Measurements from ENCODE around the gene DIPK1A.
"Not testable (repeated sequence)": the region's sequence is repeated elsewhere in the genome, so short reads cannot be mapped to it uniquely, and the experiment has no call there.

Gene DIPK1A

DNA sequence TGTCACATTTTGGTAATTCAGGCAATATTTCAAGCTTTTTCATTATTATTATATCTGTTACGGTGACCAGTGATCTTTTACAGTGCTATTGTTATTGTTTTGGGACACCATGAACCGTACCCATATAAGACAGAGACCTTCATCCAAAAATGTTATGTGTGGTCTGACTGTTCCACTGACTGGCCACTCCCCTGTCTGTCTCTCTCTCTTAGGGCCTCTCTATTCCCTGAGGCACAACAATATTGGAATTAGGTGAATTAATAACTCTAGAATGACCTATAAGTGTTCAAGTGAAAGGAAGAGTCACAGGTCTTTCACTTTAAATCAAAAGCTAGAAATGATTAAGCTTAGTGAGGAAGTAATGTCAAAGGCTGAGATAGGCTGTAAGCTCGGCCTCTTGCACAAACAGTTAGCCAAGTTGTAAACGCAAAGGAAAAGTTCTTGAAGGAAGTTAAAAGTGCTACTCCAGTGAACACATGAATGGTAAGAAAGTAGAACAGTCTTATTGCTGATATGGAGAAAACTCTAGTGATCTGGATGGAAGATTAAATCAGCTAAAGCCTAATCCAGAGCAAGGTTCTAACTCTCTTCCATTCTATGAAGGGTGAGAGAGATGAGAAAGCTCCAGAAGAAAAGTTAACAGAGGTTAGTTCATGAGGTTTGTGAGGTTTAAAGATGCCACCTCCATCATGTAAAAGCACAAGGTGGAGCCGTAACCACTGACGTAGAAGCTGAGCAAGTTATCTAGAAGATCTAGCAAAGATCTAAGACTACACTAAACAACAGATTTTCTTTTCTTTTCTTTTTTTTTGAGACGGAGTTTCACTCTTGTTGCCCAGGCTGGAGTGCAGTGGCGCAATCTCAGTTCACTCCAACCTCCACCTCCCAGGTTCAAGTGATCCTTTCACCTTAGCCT lies 19.7 kb upstream of the DIPK1A start:
- no peak for DNase-seq (ENCODE audit: low spot score)

DNA sequence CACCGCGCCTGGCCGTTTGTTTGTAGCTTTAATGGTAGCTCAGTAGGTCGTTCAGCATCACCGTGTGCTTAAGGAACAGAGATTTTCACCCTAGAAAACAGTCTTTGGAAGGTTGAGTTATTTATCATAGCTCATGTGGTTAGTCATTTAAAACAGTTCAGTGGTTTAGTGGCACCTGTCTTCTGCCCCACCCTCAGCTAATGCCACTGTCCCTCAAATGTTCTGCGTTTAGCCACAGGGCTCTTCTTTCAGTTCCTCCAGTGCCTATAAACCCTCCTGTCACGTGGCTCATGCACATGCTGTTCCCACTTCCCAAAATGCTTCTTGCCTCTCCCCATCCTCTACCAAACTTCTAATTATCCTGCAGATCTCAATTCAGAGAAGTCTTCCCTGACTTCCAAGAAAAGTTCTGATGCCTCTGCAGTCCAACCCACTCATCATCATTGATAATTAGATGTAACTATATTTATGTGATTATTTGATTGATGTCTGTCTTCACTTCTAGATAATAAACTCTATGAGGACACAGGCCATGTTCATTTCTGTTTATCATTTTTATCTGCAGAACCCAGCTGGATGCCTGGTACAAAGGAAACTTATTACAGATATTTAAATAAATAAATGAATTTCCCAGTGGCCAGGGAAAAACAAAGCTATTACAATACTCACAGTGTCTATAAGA lies 14.4 kb upstream of the DIPK1A start:
- DNase-seq (ENCODE audit: low spot score), result no peak

DNA sequence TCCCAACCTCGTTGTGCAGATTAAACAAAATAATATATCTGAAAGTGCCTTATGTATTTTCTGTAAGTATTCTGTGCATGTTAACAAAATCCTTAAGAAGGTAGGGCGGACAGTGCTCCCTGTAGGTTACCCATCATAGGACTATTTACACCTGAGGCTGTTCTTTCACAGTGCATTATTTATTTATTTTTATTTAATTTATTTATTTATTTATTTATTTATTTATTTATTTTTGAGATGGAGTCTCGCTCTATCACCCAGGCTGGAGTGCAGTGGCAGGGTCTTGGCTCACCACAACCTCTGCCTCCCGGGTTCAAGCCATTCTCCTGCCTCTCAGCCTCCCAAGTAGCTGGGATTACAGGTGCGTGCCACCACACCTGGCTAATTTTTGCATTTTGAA lies 12.8 kb upstream of the DIPK1A start:
- not testable (repeated sequence) for DNase-seq (ENCODE audit: low spot score)

DNA sequence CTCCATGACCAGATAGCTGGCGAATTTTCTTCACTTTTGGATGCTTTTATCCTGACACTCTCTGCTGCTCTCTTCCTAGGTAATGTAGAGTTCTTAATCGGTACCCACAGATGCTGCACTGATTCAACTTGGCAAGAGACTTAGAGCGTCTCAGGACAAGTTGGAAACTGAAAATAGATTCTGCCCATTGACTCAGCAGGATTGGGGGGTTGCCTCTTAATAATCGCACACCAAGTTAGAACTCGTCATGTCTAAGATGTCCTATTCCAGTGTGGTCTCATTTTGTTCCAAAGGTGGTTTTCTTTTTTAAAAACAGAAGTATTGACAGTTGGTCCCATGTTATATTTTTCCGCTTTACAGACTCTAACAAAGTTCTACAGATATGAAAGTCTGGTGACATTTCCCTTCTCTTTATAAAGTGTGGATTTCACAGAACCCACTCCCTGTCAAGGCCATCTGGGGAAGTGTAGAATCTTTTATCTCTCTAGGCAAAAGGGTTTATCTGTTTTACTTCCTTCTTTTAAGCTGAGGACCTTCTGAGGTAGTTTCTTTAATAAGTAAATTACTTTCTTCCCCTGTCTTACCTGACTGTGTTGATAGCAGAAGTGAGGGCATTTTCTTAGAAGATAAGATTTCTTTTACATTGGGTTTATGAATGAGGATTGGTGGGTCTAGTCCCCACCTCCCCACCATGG lies 12.1 kb upstream of the DIPK1A start:
- DNase-seq (ENCODE audit: low spot score), result no peak

DNA sequence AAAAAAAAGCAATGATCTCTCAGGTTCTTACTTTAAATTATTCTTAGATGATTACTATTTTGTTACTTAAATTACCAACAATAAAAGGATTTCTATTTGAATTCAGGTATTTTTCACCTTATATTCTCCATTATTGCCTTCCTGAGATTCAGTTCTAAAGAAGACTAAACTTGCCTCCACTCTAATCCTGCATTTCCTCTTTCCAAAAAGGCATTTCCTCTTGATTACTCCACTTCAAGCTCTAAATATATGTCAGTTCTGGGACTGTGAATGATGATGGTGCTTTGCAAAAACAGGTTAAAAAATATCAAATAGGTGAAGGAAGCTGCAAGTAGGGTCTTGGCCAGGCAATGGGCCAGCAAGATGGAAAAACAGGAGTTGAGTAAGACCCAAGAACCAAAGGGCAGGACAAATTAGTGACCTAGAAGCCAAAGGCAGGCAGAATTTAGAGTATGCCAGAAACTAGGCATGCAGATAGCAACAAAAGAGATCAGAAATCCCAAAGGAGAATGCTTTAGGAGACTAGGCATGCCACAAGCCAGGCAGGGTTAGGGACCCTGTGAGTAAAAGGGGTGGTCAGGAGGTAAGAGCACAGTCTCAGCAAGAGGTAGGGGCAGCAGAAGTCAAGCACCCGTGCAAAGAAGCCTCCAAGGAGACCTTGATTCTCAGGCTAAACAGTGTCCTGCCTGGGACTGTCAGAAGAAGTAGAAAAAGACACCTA lies 11.3 kb upstream of the DIPK1A start:
- no peak for DNase-seq (ENCODE audit: low spot score)

DNA sequence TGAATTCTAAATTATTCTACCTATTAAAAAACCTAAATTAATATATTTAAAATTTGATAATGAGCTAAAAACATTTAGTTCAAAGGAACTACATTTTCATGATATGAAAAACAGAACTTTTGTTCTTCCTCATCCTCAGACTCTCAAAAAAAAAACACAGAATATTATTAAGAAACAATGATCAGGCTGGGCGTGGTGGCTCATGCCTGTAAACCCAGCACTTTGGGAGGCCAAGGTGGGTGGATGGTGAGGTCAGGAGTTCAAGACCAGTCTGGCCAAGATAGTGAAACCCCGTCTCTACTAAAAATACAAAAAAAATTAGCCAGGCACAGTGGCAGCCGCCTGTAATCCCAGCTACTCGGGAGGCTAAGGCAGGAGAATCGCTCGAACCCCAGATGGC lies 10.7 kb upstream of the DIPK1A start:
- DNase-seq (ENCODE audit: low spot score), result not testable (repeated sequence)

DNA sequence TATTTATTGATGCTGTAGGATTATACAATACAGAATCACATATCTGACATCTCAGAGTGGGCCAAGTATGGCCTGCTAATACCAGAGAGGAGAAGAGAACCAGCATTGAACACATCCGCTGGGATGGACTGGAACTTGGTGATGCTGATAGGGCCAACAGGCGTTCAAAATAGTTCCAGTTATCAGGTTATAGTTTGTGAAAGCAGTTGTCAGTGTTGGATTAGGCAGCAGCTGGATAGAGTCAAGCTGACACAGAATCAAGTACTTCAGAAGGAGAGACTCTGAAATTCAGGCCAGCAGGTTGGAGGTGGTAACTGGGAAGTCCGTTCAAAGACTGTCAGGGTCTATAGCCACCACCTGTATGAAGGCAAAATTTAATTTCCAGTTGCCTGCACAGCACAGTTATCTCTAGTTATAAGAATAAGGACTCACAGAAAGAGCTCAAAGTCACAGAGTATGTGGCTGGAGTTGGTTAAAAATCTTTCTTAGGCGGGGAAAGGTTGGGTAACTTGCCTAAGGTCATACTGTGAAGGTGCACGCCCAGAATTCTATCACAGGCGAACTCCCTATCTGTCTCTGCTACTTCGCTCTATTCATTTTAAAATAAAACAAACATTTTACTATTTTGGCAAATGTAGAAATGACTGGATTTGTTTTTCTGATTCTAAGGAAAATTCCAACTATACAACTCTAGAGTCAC lies 9.9 kb upstream of the DIPK1A start:
- DNase-seq (ENCODE audit: low spot score), result no peak

DNA sequence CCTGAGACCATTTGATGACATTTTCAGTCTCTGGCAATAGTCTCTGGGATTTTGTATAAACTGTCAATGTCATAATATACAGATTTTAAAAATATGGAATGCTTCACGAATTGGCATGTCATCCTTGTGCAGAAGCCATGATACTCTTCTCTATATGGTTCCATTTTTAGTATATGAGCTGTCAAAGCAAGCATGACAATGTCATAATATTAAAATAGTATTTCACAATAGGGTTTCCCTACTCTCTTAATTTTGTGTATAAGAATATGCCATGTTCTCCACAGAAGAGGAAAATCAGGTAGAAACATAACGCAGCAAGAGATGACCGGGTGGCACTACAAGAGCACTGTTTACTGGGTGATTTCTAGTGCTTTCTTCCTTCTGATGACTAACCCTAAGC lies 8.3 kb upstream of the DIPK1A start:
- DNase-seq (ENCODE audit: low spot score), result no peak

DNA sequence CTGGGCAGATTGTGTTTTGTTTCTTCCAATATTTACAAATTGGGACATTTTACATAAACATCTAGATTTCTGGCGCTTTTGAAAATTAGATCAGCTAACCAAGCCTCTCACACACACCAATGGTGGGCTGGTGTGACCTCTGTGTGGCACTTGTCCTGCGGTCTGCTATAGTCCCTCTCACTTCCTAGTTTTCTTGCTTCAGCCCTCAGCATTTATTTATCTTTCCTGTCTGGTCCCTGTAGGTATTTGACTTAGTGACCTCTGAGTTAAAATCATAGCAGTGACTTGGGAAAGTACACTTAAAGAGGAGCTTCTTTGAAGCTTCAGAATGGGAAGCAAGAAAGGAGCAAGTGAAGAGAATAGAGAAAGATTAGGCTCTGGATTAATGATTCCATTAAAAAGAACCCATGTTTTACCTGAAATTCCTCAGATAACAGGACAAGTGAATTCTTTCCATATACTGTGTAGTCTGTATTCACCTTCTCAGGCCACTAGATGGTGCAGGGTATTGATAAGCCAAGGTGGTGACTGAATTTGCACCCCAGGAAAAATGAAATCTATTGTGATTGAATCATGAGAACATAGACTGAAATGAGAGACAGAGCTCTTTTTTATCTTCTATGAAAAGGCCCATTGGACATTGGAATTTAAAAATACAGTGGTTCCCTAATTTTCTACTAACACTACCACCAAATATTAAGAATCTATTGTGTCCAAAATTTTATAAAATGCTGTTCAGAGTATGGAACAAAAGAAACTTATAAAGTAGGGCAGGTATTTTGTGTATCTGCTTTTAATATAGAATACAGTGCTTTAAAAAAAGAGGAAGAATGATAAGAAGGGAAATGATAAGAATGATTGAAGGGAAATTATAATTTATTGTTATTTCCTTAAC lies 7.1 kb upstream of the DIPK1A start:
- DNase-seq (ENCODE audit: low spot score), result no peak

DNA sequence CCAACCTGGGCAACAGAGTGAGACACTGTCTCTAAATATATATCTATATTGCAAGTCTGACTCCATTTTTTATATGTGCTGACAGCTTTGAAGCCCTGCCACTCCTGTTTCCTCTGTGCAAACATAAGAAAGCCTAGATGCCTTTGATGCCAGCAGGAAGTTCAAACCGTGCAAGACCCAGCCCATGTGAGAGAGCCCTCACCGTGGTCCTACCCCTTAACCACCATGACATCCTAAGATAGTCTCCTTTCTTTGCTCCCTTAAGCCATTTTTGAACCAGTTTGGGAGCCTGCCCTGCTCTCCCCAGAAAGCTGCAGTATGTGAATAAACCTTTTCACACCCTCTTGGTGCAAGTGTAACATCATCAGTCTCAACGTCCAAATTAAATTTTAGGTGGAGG lies 3.7 kb upstream of the DIPK1A start:
- DNase-seq (ENCODE audit: low spot score), result no peak

DNA sequence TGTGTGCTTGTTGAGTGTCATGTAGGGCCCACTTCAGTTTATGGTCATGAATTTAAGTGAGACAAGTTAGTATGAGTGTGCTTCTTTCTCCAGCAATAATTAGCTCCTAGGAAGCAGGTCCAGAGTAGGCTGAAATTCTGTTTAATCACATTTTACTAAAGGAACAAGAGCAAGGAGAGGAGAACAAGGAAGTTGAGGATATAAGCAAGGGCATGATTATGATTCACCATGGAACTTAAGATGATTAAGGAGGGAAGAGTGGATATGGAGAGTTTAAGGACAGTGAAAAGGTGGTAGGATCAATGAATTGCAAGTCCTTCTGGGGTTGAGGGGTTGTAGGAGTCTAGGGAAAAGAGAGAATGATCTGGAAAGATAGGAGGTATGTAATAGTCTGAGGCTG lies 3.1 kb upstream of the DIPK1A start:
- DNase-seq (ENCODE audit: low spot score), result no peak

DNA sequence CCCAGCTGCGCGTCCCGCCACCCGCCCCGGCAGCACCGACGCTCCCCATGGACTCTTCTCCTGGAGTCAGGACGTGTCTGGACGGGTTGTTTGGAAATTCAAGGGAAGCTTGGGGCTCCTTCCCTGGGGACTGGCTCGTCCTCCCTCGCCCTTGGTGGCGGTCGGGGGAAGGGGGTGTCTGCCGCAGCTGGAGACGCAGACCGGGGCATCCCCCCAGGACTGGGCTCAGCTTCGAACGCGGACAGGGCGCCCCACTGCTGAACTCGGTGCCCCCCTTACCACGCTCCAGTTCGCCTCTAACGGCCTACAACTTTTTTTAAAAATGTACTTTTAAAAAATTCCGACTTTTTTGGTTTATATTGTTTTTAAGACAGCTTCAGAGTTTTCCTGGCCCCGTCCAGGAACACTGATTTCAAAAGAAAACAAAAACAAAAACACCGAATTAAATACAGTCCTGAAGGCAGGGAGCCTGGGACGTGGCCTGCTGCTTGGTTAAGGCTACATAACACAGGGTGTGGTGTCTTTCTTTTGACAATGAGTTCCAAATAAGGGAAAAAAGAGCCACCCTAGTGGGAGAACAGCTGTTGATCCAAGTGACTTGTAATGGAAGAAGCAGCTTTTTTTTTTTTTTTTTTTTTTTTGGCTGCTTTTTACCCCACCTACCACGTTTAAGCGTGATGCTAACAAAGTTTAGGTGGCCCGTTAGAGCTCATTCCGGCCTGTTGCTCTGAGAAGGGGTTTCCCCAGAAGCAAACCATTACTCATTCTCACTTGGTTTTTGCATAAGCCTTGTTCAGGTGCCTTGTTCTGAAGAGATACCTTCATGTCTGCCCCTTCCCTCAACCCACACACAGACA lies 862 bp upstream of the DIPK1A start:
- DNase-seq (ENCODE audit: low spot score), result no peak

DNA sequence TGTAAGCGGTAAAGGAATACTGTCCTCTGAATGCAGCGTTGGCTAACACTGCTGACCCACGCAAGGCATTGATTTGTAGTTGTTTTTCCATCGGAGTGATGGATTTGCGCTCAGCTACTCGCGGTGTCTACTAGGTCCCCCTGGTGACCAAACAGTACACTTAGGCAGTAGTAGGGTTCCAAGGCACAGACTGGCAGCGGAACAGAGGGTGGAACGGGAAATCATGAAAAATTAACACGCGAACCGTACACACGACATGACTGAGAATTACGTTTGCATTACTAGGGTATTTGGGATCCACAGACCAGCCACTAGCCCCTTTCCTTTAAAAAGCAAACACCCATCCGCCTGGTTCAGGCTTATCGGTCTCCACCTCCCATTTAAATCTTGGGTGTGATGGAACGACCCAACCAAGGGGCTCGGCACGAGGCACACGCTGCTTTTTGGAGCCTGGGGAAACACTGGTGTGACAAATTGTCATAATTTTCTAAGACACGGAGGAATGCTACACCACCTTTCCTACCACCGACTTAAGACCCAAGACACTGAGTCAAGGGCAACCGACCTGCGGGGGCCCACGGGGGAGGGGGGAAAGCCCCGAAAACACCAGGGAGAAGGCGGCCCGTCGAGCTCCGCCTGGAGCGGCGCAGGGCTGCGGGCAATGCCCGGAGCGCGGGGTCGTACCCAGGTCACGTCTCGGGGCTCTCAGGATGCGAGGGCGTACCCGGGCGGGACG lies 699 bp downstream of the DIPK1A start:
- no peak for DNase-seq (ENCODE audit: low spot score)

DNA sequence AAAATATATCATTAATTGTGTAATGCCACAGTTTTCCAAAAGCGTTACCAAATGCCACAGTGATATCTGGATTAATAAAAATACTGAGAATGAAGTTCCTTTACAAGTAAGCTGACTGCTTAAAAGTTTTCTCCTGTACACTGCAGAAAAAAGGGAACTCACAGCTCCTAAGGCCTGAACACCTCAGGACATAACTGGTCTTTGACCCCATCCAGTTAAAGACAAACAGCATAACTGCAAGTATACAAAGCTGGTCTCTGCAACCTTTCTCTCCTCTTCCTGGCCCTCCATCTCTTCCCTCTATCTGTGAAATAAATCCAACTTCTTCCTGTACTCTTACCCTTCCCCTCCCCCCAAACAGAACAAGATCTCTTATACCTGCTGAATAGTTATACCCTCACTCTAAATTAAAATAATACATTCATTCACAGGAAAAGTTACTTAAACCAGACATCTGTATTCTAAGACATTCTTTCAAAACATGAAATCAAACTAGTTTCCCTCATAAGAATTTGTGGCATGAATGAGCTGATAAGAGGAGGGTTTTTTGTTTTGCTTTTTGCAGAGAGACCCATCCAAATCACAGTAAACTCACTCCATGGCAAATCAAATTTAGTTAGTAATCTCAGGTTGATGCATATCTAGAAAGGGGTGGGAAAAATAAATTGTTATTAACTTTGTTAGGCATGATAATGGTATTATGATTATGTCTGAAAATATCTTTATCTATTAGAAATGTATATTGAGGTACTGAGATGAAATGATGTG lies 2.9 kb downstream of the DIPK1A start:
- DNase-seq (ENCODE audit: low spot score), result no peak

DNA sequence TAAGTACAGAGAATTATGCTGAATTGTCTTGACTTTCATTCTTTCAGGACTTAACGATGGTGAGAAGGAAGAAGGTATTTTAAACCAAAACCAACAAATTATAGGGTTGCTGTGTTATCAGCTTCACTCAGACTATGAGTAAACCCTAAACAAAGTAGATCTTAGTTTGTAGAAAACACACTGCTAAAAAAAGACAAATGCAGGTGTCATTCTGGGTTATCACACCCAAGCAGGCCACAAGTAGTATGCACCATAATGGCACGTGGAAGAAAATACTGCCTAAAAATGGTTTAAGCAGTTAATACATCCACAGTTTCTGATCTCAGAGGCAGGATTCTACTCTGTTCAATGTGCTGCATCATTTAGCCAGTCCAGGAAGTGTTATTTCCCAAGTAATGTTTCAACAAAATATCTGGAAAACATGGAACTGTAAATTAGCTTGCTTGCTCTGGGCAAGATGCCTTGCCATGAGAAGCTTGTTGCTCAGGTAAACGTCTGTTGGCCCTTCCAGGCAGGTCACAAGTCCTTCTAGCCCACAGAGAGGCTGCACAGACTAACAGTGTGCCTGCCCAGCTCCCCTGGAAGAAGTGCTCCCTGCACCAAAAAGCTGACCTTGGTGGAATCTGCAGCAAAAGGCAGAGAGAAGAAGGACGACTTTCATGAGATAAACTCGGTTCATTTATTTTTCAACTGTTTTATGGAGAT lies 4.1 kb downstream of the DIPK1A start:
- DNase-seq (ENCODE audit: low spot score), result no peak

DNA sequence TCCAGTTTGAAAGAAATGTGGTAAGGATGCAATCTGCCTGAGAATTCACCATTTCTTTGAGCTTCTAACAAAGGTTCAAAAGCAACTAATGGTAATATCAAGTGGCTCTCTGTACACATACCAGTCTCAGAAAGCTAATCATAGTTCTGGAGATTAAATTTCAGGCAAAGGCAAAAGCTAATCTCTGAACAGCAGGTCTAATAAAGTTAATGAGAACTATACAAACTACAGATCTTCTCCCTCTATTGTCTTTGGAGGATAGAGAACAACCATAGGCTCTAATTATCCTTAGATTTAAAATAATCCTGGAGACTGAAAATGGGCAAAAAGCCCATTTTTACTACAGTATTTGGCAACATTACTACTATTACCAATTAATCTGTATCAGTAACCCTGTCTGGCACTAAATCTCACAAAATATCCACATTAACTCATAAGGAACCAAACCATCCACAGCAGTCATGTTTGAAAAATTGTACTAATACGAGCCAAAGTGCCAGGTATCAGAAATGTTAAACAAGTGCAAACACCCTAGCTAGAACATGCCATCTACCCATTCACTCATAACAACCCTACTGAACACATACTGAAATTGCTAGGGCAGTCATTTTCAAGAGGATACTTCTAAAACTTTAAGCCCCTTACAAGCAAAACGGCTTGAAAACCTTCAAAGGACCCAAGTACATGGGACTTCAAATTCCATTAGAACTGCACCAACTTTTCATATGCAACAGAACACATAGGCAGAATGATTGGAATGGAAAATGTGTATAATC lies 4.8 kb downstream of the DIPK1A start:
- no peak for DNase-seq (ENCODE audit: low spot score)

DNA sequence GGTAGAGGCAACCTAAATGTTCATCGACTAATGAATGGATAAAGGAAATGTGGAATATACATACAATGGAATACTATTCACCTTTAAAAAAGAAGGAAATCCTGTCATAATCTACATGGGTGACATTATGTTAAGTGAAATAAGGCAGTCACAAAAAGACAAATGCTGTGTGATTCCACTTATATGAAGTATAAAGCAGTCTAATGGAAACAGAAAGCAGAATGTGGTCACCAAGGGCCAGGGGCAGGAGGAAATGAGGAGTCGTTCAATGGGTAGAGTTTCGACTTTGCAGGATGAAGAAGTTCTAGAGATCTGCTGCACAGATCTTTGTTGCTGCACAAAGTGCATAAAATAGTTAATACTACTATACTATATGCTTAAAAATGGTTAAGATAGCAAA lies 7.8 kb downstream of the DIPK1A start:
- no peak for DNase-seq (ENCODE audit: low spot score)
